Tibial nerve (tissue), 4 donors: ENCODE measurements around the gene KRTAP12-2.

Experiments used
- EP300 ChIP-seq, 2 donors: sonication (generic); formaldehyde crosslinking; IDR thresholded peaks; one replicate each; pipeline ENCODE4 v1.6.1; 2017; ENCODE audit warnings: antibody characterized with exemption in 2 of 2, mild to moderate bottlenecking in 1 of 2
- POLR2A ChIP-seq, 2 donors: fragments of 450-650 bp; IDR thresholded peaks; one replicate each; pipeline ENCODE4 v1.6.1; 2017; ENCODE audit warnings: antibody characterized with exemption in 2 of 2, mild to moderate bottlenecking in 2 of 2, moderate library complexity in 2 of 2
- TF ChIP-seq, protein P1 (sequence below), 5 experiments: fragments of 200-600 bp in 3 of 5; fragments of 450-650 bp in 2 of 5; sonication (generic) in 3 of 5; IDR thresholded peaks; one replicate each; pipeline ENCODE4 v1.5.1; 2016 to 2019; ENCODE audit warnings: antibody characterized with exemption in 5 of 5, mild to moderate bottlenecking in 3 of 5, moderate library complexity in 2 of 5

DNA sequence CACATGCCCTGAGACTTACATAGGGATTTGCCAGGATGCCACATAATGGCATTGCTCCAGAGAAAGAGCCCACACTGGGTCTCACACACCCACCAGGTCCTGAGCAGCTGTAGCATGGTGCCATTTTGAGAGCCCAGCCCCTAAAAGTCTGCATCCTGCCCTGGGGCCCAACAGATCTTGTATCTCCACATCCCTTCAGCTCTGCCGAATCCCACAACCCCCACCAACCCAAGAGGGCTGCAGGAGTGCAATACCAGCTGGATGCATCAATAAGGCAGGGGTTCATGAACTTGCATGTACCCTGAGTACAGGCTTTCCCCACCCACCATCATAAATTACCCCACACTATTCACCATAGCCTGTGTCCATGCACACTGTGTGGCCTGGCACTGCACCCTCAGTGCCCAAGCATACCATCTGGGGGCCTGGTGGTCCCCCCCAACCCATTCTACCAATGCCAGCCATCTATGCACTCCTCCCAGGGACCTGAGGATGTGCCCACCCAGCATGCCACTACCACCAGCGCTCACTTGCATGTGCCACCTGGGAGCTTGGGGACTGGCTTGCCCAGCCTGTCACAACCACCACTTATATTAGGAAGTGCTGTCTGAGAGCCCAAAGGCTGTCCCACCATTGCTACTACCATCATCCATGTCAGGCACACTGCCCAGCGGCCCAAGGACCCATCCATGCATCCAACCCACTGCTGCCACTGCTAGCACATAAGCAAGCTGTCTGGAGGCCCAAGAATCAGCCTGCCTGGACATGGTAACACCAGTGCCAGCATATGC, 4.1 kb upstream of the KRTAP12-2 start:
- TF ChIP-seq, protein P1, sequence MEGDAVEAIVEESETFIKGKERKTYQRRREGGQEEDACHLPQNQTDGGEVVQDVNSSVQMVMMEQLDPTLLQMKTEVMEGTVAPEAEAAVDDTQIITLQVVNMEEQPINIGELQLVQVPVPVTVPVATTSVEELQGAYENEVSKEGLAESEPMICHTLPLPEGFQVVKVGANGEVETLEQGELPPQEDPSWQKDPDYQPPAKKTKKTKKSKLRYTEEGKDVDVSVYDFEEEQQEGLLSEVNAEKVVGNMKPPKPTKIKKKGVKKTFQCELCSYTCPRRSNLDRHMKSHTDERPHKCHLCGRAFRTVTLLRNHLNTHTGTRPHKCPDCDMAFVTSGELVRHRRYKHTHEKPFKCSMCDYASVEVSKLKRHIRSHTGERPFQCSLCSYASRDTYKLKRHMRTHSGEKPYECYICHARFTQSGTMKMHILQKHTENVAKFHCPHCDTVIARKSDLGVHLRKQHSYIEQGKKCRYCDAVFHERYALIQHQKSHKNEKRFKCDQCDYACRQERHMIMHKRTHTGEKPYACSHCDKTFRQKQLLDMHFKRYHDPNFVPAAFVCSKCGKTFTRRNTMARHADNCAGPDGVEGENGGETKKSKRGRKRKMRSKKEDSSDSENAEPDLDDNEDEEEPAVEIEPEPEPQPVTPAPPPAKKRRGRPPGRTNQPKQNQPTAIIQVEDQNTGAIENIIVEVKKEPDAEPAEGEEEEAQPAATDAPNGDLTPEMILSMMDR (IDR thresholded peaks at IDR 0.05), result no peak
- TF ChIP-seq EP300 (IDR thresholded peaks at IDR 0.05), result no peak
- no peak for TF ChIP-seq POLR2A (IDR thresholded peaks at IDR 0.05)
